Thoracic aorta (tissue), 2 donors: Measurements from ENCODE around the gene MYO3B. TPM values are rescaled to one million over a fixed set of nuclear protein-coding genes. Genes with fewer than 3 reads are reported as not detected.

Source experiments
- ATAC-seq: fragments of 150-250 bp; one replicate; pipeline ENCODE4 v1.8.0; 2017; ENCODE audit warnings: low read depth; ENCODE audit not compliant: insufficient number of reproducible peaks, low FRiP score
- DNase-seq: peaks from one replicate; pipeline ENCODE4 v3.0.0-alpha.2; 2020; ENCODE audit warnings: low spot score
- H3K27ac ChIP-seq, 2 donors: fragments of 200-600 bp; sonication (generic); 1 replicate in 1 of 2; 2 replicates in 1 of 2; pipeline ENCODE4 v1.5.1; 2016; ENCODE audit warnings: mild to moderate bottlenecking in 2 of 2, moderate library complexity in 2 of 2
- H3K27me3 ChIP-seq: fragments of 200-600 bp; sonication (generic); replicated peaks from 2 replicates; pipeline ENCODE4 v1.6.0; 2016; ENCODE audit warnings: mild to moderate bottlenecking; ENCODE audit not compliant: insufficient read depth
- H3K36me3 ChIP-seq: fragments of 200-600 bp; sonication (generic); one replicate; pipeline ENCODE4 v1.5.1; 2016
- H3K4me1 ChIP-seq, 2 donors: fragments of 200-600 bp; sonication (generic); 1 replicate in 1 of 2; 2 replicates in 1 of 2; pipeline versions ENCODE4 v1.5.1 to v1.6.0; 2016; ENCODE audit warnings: low read depth in 2 of 2, mild to moderate bottlenecking in 1 of 2; ENCODE audit not compliant: control insufficient read depth in 1 of 2
- H3K4me3 ChIP-seq: fragments of 200-600 bp; sonication (generic); 2 replicates; pipeline ENCODE4 v1.5.1; 2016; ENCODE audit warnings: mild to moderate bottlenecking
- H3K9me3 ChIP-seq: fragments of 200-600 bp; sonication (generic); 2 replicates; pipeline ENCODE4 v1.5.1; 2016
- total RNA-seq, 2 donors: library from RNA; depleted of rRNA; stranded (reverse); fragments of >200 nt; gene quantifications; one replicate each; pipeline versions ENCODE4 v1.1.0 to v1.2.3, GENCODE V29; 2016
- TF ChIP-seq, protein P1 (sequence below): fragments of 200-600 bp; sonication (generic); IDR thresholded peaks from one replicate; pipeline ENCODE4 v1.5.1; 2019; ENCODE audit warnings: antibody characterized with exemption

Gene MYO3B
- total RNA-seq, 2 donors from 2014 or later, result not detected

GRCh38 chr2:170147576-170147975, 30.4 kb upstream of the MYO3B start:
- Histone ChIP-seq H3K9me3 (no peaks in the 10 kb centered on the region), H3K4me3 (no peak overlapping the region), H3K4me1 (no peaks in the 10 kb centered on the region), H3K27ac (no peak overlapping the region), H3K36me3 (no peaks in the 10 kb centered on the region), H3K27me3 (no peaks in the 10 kb centered on the region)
- DNase-seq, result no peak
- TF ChIP-seq, protein P1, sequence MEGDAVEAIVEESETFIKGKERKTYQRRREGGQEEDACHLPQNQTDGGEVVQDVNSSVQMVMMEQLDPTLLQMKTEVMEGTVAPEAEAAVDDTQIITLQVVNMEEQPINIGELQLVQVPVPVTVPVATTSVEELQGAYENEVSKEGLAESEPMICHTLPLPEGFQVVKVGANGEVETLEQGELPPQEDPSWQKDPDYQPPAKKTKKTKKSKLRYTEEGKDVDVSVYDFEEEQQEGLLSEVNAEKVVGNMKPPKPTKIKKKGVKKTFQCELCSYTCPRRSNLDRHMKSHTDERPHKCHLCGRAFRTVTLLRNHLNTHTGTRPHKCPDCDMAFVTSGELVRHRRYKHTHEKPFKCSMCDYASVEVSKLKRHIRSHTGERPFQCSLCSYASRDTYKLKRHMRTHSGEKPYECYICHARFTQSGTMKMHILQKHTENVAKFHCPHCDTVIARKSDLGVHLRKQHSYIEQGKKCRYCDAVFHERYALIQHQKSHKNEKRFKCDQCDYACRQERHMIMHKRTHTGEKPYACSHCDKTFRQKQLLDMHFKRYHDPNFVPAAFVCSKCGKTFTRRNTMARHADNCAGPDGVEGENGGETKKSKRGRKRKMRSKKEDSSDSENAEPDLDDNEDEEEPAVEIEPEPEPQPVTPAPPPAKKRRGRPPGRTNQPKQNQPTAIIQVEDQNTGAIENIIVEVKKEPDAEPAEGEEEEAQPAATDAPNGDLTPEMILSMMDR, result no peak
- ATAC-seq, result no peak

DNA sequence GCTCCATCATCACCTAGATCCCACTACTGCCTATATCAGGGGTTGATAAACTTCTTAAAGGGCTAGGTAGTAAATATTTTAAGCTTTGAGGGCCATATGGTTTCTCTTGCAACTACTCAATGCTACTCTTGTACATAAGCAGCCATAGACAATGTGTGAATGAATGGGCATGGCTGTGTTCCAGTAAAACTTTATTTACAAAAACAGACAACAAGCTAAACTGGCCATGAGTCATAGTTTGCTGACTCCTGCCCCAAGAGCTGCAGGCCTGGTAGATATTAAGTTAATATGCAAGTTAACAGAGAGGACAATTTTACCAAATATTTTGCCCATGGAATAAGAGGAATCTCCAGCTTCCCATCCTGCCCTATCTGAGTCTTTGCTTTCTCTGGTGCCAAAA, 29.8 kb upstream of the MYO3B start:
- no peak for ATAC-seq

GRCh38 chr2:170152421-170152820, 25.5 kb upstream of the MYO3B start:
- H3K4me1 ChIP-seq, result peaks cover 0 to 9% of the 10 kb centered on the region in 2 donors
- H3K9me3 ChIP-seq, result no peaks in the 10 kb centered on the region
- ATAC-seq, result no peak
- H3K27me3 ChIP-seq, result no peaks in the 10 kb centered on the region
- DNase-seq, result no peak
- H3K36me3 ChIP-seq, result no peaks in the 10 kb centered on the region
- no peak overlapping the region for H3K4me3 ChIP-seq
- H3K27ac ChIP-seq, result no peak overlapping the region
- TF ChIP-seq, protein P1, result no peak

More for the DNA sequence above, 29.8 kb upstream of the MYO3B start:
- H3K9me3 ChIP-seq, result no peaks in the 10 kb centered on the region
- H3K4me3 ChIP-seq, result no peak overlapping the region
- no peak overlapping the region for H3K27ac ChIP-seq
- H3K36me3 ChIP-seq, result no peaks in the 10 kb centered on the region
- DNase-seq, result no peak
- no peaks in the 10 kb centered on the region for H3K4me1 ChIP-seq
- H3K27me3 ChIP-seq, result no peaks in the 10 kb centered on the region
- TF ChIP-seq, protein P1, result no peak

- ATAC-seq, result peak; percentile 36
- no peaks in the 10 kb centered on the region for H3K27me3 ChIP-seq
- no peaks in the 10 kb centered on the region for H3K36me3 ChIP-seq
- no peak overlapping the region for H3K27ac ChIP-seq
- no peak for DNase-seq
- TF ChIP-seq, protein P1, result no peak
- H3K9me3 ChIP-seq, result no peaks in the 10 kb centered on the region
- H3K4me1 ChIP-seq, result peaks cover 0 to 9% of the 10 kb centered on the region in 2 donors
- peak overlapping the region; percentile 12 for H3K4me3 ChIP-seq
Measured at GRCh38 chr2:170155022-170155722, 22.8 kb upstream of the MYO3B start.

DNA sequence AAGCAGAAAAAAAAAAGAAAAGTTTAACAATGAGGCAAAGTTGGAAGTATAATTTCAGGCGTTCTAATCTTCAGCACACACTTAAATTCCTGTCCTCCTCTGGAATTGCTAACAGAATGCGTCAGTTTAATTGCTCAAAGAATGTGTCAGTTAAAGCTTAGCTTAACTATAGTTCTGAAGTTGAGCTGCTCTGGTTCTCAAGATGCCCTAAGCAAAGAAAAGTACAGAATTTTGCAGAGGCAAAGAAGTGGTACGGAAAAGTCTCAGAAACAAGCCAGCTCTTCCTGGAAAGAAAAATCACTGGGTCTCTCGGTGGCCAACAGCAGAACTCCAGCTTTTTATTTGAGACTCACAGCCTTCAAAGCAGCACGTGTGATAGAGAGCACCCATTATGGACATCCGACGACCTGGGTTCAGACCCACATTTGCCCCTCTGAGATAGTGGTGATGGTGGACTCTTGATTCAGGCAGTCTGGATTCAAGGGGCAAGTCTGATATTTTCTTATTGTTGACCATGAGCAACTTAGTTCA, 22.2 kb upstream of the MYO3B start:
- Histone ChIP-seq H3K27me3 (no peaks in the 10 kb centered on the region), H3K36me3 (no peaks in the 10 kb centered on the region), H3K9me3 (no peaks in the 10 kb centered on the region), H3K4me3 (no peak overlapping the region), H3K4me1 (peaks cover 0 to 14% of the 10 kb centered on the region in 2 donors), H3K27ac (no peak overlapping the region)
- TF ChIP-seq, protein P1, result no peak
- no peak for ATAC-seq
- DNase-seq, result no peak
